Fibroblast of skin of right quadriceps (primary cell): ENCODE results near the gene ROCK2.
"Not testable (repeated sequence)": the region's sequence is repeated elsewhere in the genome, so short reads cannot be mapped to it uniquely, and the experiment has no call there.

Experiments used
- DNase-seq: peaks from one replicate; pipeline ENCODE4 v3.0.0-alpha.2; 2013

Gene ROCK2

DNA sequence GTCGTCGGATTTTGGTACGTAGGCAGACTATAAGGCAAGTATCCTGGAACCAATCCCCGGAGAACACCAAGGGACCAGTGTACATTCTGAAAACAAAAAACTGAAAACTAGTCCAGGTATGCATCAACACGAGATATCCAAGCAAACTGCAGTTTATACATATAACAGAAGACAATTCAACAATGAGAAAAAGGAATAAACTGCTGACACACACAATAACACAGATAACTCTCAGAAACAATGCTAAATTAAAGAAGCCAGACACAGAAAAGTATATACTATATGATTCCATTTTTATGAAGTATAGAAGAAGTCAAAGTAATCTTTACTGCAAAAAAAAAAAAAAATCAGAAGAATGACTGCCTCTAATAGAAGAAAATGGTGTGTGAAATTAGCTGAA, 5.9 kb downstream of the ROCK2 start:
- no peak for DNase-seq

DNA sequence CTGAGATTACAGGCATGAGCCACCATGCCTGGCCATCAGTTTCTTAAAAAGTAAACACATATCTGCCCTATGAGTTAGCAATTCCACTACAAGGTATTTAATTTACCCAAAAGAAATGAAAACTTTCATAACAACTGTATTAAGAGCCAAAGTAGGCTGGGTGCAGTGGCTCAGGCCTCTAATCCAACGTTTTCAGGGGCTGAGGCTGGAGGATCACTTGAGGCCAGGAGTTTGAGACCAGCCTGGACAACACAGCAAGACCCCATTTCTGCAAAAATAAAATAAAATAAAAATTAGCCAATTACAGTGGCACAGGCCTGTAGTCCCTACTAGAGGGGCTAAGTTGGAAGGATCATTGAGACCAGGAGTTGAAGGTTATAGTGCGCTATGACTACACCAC, 6.5 kb downstream of the ROCK2 start:
- no peak for DNase-seq

DNA sequence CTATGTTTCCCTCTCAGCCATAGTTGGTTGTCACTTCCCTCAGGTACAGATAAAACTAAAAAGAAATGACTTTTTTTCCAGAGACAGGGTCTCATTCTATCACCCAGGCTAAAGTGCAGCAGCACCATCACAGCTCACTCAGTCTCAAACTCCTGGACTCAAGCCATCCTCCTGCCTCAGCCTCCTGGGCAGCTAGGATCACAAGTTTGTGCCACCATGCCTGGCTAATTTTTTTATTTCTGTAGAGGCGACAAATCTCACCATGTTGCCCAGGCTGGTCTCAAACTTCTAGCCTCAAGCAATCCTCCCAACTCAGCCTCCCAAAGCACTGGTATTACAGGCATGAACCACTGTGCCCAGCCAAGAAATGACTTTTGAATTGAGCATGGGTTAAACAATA, 8.2 kb downstream of the ROCK2 start:
- no peak for DNase-seq

DNA sequence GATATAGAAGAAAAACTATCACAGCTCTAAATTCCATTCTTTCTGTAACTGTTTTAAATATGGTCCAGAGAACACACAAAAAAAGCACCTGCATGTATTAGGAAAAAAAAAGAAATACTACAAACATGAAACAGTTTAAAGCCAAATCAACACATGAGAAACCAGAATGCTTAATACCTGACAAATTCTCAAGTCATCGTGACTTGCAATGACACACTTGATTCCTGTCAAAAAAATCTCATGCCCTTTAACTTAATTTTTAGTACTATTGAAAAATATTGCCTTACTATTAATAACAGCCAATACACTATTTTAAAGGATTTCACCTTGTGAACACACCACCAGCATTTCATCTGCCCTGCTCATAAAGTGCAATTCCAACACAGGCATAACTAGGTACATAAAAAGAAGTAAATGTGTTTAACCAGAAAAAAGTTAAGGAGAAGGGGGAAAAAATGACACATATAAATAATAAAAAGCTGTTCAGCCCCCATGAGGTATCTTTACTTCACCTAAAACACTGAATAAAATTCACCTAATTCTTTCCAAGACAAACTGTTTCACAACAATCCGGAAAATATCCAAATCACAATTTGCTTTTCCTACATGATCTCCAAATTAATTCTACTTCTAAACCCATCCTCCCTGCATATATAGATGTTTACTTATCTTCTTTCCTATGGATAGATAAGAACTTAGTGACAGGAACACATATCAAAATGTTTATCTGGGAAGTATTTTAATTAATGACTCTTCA, 10.8 kb downstream of the ROCK2 start:
- no peak for DNase-seq

DNA sequence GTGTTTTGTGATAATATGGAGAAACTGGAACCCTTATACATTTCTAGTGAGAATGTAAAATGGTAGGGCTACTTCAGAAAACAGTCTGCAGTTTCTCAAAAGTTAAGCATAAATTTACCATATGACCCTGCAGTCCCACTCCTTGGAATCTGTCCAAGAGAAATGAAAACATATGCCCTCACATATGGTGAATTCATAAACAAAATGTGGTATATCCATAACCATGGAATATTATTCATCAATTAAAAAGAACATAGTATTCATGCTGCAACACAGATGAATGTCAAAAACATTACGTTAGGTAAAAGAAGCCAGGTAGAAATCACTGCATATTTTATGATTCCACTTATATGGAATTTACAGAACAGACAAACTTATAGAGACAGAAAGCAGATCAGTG, 11.8 kb downstream of the ROCK2 start:
- no peak for DNase-seq

DNA sequence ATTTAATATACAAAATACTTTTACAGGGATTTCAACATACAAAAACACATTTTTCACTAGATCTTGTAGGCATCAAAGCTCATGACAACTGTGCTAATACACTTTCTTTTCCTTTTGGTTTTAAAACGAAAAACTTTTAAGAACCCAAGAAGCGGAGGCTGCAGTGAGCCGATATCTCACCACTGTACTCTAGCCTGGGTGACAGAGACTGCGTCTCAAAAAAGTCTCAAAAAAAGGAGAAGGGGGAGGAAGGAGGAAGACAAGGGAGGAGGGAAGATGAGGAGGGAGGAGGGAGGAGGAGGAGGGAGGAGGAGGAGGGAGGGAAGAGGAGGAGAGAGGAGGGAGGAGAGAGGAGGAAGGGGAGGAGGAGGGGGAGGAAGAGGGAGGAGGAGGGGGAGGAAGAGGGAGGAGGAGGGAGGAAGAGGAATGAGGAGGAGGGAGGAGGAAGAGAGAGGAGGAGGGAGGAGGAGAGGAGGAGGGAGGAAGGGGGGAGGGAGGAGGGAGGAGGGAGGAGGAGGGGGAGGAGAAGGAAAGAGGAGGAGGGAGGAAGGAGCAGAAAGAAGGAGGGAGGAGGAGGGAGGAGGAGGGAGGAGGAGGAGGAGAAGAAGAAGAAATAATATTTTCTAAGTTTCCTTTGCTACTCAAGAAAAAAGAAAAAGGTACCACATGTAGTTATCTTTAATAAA, 13.8 kb downstream of the ROCK2 start:
- peak; percentile 20 for DNase-seq

DNA sequence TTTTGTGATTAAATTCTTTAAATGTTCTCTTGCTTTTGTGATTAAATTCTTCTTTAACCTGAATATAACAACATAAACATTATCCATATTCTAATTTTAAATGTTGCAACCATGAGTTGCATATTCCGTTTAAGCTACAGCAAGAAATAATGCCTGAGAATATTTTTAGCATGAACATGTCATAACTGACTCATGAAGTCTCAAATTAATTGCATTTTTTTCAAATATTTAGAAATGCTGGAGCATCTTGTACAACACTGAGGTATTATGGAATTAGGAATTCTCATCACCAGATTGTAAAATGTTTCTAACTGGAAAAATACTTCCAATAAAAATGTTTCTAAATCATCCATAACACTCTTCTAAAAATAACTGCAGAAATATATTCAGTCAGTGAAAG, 14.7 kb downstream of the ROCK2 start:
- DNase-seq, result peak; percentile 77

DNA sequence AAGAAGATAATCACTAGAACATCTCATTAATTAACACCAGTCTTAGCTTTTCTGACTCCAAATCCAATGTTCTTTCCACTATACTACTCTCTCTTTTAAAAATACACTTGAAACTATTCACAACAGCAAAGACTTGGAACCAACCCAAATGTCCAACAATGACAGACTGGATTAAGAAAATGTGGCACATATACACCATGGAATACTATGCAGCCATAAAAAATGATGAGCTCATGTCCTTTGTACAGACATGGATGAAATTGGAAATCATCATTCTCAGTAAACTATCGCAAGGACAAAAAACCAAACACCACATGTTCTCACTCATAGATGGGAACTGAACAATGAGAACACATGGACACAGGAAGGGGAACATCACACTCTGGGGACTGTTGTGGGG, 15.9 kb downstream of the ROCK2 start:
- DNase-seq, result not testable (repeated sequence)

DNA sequence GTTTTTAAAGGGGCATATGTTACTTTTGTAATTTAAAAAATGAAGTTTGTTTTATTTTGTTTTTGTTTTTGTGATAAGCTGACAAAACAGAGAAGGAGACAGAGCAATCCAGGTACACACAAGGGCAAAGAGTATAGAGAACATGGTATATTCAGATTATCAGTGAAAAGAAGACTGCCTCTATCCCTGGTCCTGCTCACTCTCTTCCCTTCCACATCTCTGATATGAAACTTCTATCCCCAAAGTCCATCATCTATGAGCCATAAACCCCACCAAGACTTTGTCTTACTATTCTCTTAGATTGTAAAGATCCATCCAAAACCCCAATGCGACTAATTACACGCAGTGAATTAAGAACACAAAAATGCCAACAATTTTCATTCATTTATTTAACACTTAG, 16.6 kb downstream of the ROCK2 start:
- no peak for DNase-seq

DNA sequence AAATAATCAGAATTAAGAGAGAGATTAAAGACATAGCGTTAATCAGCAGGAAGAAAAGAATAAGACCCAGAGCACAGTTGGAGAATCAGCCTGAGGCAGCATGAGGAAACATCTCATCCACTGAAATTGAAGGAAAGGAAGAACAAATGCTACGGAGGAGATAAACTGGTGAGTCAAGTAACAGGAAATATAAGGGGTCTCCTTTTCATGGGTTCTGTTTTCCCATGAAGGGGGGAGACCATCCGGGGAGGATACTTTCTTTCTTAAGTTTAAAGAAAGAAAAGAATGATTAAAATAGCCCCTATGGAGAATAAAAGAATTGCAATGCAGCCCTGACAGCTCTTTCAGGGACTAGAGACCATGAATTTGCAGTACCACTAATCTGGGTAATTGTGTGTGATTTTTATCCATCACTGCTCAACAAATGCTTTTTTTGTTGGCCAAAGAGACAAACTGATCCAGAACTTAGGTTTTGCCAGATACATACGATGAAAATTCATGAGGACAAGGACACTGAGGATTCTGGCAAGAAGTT, 17.7 kb downstream of the ROCK2 start:
- no peak for DNase-seq

DNA sequence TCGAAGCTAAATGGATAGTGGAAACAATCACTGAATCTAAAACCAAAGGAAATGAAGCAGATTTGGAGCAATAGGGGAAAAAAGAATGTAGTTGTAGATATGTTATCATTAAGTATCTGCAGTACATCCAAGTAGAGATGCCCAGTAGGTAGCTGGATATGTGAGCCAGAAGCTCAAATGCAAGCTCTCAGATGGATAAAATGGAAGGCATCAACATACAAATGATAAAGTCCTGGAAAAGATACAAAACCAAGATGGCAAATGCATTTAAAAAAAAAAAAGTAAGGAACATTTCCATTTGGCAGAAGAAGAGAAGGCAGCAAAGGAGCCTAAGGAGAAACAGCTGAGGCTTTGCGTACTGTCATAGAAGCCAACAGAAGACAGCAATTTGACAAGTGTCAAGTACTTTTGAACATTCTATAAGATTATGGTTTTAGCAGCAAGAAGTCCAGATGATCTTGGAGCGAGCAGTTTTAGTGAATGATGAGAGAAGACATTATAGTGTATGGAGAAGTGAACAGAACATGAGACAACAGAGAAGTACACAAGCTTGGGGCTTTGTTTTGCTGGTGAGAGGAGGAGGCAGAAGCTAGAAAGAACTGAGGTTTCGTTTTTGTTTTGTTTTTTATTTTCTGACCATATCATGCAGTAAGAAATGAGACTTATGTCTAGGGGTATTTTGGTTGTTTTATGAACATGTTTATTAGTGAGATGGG, 18.3 kb downstream of the ROCK2 start:
- no peak for DNase-seq

DNA sequence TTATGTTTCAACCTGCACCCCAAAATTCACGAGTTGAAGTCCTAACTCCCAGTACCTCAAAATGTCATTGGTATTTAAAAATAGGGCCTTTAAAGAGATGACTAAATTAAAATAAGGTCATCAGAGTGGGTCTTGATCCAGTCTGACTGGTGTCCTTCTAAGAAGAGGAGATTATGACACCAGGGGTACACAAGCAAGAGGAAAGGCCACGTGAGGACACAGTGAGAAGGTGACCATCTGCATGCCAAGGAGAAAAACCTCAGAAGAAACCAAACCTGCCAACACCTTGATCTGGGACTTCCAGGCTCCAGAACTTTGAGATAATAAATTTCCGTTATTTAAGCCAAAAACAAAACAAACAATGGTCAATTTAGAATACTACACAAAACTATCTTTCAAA, 22.6 kb downstream of the ROCK2 start:
- no peak for DNase-seq

DNA sequence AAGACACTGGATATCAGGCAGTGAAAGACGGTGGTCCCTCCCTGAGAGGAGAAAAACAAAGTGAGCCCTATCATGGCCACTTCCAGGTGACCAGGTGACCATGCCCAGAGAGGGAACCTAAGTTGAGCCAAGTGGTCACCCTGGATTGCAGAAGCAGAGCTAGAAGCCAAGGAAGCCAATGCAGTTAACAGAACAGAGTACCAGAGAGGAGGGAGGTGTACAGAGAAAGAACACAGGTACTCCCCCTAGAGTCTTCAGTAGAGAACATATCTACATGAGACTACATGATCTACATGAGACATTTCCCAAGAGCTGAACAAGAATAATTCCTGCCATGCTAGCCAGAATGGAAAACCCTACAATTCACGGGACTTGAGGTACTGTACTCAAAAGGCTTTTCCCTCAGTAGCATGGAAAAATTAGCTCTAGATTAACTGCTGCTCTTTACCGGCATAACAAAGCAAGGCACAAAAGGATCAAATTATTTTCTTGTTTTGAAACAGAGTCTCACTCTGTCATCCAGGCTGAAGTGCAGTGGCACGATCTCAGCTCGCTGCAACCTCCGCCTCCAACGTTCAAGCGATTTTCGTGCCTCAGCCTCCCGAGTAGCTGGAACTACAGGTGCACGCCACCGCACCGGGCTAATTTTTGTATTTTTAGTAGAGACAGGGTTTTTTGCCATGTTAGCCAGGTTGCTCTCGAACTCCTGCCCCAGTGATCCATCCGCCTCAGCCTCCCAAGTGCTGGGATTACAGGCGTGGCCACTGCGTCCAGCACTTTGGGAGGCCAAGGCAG, 23.5 kb downstream of the ROCK2 start:
- no peak for DNase-seq

DNA sequence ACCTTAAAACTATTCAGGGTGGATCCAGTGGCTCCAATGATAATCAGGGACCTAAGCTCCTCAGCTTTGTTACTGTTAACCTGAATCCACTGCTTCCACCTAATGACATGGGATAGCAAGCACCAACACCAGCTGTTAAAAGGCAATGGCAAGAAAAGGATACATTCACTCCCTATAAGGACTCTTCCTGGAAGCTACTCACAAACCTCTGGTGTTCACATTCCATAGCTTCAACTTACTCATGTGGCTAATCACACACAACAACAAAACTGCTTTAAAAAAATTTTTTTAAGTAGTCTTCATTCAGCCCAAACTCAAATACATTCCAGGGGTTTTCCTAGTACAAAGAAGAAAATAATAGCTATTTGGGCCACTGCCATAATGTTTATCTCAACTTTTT, 24.5 kb downstream of the ROCK2 start:
- peak; percentile 73 for DNase-seq

DNA sequence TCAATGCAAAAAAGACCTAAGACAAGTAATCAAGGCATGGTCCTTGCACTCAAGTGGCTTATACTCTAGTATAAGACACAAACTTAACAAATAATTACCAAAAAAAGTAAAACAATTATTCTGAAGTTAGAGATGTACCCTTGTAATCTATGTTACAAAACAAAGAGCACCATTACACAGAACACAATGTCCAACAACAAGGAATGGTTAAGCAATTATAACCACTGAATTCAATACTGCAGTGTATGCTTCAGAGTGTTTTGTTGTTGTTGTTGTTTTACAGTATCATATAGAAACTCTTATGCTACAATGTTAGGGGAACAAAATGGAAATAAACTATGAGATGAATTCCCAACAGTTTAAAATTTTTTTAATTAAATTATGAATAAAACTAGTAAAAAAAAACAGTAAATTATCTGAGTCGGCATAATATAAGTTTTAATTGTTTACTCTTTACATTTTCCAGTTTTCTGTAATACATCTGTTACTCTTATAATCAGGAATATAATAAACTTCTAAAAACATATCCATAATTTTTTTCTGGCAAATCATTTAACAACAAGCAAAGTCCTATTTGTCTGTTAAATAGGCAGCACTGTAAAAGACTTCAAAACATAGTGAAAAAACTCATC, 29.2 kb downstream of the ROCK2 start:
- no peak for DNase-seq

DNA sequence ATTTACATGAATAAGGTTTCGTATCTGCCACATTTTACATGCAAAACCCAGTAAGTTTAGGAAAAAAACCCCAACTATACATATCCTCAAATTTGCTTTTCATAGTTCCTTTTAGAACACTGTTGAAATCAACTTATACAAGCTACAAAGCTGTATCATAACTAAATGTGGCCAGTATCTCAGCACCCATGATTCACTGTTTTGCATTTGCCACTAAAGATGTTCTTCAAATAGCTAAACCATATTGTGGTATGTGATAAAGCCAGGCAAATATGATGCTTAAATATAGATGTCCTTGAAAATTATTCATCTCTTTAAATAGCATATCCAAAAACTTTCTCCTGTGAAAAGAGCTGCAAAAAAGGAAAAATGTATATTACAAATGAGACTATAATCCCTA, 29.9 kb downstream of the ROCK2 start:
- peak; percentile 32 for DNase-seq

DNA sequence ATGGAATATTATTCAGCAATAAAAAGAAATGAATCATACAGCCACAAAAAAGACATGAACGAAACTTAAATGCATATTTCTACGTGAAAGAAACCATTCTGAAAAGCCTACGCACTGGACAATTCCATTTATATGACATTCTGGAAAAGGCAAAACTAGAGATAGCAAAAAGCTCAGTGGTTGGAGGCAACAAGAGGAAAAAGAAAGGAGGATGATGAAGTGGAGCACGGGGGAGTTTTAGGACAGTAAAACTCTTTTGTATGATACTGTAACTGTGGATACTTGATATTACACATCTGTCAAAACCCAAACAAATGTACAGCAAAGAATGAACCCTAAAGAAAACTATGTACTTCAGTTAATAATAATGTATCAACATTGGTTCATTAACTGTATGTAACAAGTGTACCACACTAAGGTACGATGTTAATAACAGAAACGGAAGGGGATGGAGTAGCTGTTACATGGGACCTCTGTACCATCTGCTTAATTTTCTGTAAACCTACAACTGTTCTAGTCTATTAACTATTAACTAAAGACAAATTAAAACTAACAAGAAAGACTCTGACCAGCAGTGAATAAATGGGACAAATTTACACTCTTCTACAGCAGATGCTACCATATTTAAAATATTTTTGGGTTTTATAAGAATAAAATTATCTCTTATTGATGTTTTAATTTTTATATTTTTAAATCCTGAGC, 31.5 kb downstream of the ROCK2 start:
- no peak for DNase-seq

DNA sequence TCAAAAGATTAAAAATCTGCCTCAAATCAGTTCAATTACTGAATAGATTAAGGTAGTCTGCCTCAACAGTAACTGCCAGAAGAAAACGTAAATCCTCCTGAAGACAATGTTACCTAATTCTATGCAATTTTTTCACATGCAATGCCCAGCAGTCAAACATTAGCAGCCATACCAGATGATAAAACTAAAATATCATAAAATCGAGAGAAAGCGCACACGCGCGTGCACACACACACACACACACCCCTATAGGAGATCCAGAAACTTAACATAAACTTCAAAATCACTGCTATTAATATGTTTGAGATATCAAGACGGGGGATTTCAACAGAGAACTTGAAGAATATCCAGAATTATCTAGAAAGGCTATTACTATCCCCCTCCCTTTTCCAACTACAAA, 32.9 kb downstream of the ROCK2 start:
- no peak for DNase-seq

DNA sequence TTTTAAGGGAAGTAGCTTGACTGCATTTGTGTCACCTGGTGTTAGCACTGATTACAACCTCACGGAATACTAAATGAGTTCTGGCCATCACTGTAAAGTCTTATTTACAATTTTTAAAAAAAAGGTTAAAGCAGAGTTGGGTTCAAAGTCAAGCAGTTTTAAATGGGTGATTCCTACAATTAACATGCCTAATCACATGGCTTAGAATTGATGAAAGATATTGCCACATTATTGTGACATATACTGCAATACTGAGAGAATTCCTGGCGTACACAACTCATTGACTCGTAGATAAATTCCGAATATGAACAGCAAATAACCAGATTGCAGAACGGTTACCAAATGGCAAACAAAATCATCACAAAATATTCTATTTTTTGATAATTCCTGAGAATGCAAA, 34.2 kb downstream of the ROCK2 start:
- DNase-seq, result peak; percentile 28

DNA sequence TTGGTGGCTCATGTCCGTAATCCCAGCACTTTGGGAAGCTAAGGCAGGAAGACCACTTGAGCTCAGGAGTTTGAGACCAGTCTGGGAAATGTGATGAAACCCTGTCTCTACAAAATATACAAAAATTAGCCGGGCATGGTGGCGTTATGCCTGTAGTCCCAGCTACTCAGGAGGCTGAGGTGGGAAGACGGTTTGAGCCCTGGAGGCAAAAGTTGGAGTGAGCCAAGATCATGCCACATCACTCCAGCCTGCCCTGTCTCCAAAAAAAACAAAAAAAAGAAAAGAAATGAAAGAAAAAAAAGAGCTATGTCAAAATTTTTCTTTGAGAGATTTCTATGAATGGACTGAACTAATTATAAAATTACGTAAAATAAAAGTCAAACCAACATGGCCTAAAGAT, 34.7 kb downstream of the ROCK2 start:
- no peak for DNase-seq

DNA sequence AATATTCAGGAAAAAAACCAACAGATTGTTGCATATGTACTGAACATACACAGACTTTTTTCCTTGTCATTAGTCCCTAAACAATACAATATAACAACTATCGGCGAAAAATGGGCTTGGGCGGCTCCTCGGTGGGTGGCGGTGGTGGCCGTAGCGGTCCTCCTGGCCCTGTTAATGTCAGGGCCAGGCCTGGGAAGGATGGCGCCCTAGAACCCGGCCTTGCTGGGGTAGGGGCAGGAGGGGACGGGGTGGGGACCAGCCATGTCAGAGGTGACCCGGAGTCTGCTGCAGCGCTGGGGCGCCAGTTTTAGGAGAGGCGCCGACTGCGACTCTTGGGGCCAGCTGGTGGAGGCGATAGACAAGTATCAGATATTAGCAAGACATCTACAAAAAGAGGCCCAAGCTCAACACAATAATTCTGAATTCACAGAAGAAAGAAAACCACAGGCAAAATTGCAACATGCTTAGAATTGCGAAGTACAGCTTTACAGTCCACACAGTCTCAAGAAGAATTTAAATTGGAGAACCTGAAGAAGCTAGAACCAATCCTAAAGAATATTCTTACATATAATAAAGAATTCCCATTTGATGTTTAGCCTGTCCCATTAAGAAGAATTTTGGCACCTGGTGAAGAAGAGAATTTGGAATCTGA, 36.5 kb downstream of the ROCK2 start:
- no peak for DNase-seq
